DOHH2 (cell line): ENCODE measurements around the gene TLDC2.

ENCODE experiments used
- CTCF ChIP-seq: fragments of 200-600 bp; sonication (generic); IDR thresholded peaks from one replicate; pipeline ENCODE4 v1.5.1; 2014; ENCODE audit warnings: antibody characterized with exemption, mild to moderate bottlenecking, low read depth, low read length; ENCODE audit not compliant: poor library complexity, severe bottlenecking
- EZH2phosphoT487 ChIP-seq: fragments of 200-600 bp; sonication (generic); IDR thresholded peaks from 2 replicates; pipeline ENCODE4 v1.6.1; 2017; ENCODE audit warnings: borderline replicate concordance, mild to moderate bottlenecking, antibody characterized with exemption, low read length, moderate library complexity, mixed read lengths

- no peak for TF ChIP-seq CTCF
- no peak for TF ChIP-seq EZH2phosphoT487
These were observed 23.8 kb upstream of the TLDC2 start for GRCh38 chr20:36852187-36852586.
